ENCODE data around the gene MAPK8IP2. TPM values are rescaled to one million over a fixed set of nuclear protein-coding genes. Genes with fewer than 3 reads are reported as not detected.

The MAPK8IP2 gene
- total and polyA plus RNA-seq, 2 experiments from 2014 or later = 0.42 to 1.7 TPM

GRCh38 chr22:50584106-50585096, 16.2 kb upstream of the MAPK8IP2 start:
- Histone ChIP-seq H3K27ac (no peak overlapping the region), H3K36me3 (no peaks in the 10 kb centered on the region), H3K4me1 (ENCODE audit: low read depth) (peaks cover 10% of the 10 kb centered on the region), H3K9me3 (ENCODE audit: low read depth) (no peaks in the 10 kb centered on the region), H3K27me3 (no peaks in the 10 kb centered on the region), H3K4me3 (no peak overlapping the region)
- no peak for DNase-seq (ENCODE audit: low read depth in 1 of 2, low spot score in 1 of 2)
- TF ChIP-seq CTCF (IDR thresholded peaks at IDR 0.05; ENCODE audit: low read depth, low read length) = no peak

GRCh38 chr22:50585238-50585637, 15.4 kb upstream of the MAPK8IP2 start:
- Histone ChIP-seq H3K27me3 (no peaks in the 10 kb centered on the region), H3K36me3 (no peaks in the 10 kb centered on the region), H3K4me3 (no peak overlapping the region), H3K9me3 (ENCODE audit: low read depth) (no peaks in the 10 kb centered on the region), H3K4me1 (ENCODE audit: low read depth) (peaks cover 9% of the 10 kb centered on the region), H3K27ac (no peak overlapping the region)
- DNase-seq (ENCODE audit: low read depth in 1 of 2, low spot score in 1 of 2) = no peak
- TF ChIP-seq CTCF (IDR thresholded peaks at IDR 0.05; ENCODE audit: low read depth, low read length) = no peak

- Histone ChIP-seq H3K27ac (no peak overlapping the region), H3K4me3 (no peak overlapping the region), H3K9me3 (ENCODE audit: low read depth) (no peaks in the 10 kb centered on the region), H3K4me1 (ENCODE audit: low read depth) (peaks cover 9% of the 10 kb centered on the region), H3K27me3 (no peaks in the 10 kb centered on the region), H3K36me3 (no peaks in the 10 kb centered on the region)
- TF ChIP-seq CTCF (IDR thresholded peaks at IDR 0.05; ENCODE audit: low read depth, low read length) = no peak
- DNase-seq (ENCODE audit: low read depth in 1 of 2, low spot score in 1 of 2) = no peak
These were observed 14.8 kb upstream of the MAPK8IP2 start for GRCh38 chr22:50585781-50586180.

- Histone ChIP-seq H3K4me1 (ENCODE audit: low read depth) (peaks cover 9% of the 10 kb centered on the region), H3K9me3 (ENCODE audit: low read depth) (no peaks in the 10 kb centered on the region), H3K27ac (no peak overlapping the region), H3K27me3 (no peaks in the 10 kb centered on the region), H3K4me3 (no peak overlapping the region), H3K36me3 (no peaks in the 10 kb centered on the region)
- no peak for TF ChIP-seq CTCF (IDR thresholded peaks at IDR 0.05; ENCODE audit: low read depth, low read length)
- no peak for DNase-seq (ENCODE audit: low read depth in 1 of 2, low spot score in 1 of 2)
These were observed 14.2 kb upstream of the MAPK8IP2 start for GRCh38 chr22:50586416-50586815.

GRCh38 chr22:50587407-50587806, 13.2 kb upstream of the MAPK8IP2 start:
- Histone ChIP-seq H3K36me3 (no peaks in the 10 kb centered on the region), H3K27ac (no peak overlapping the region), H3K27me3 (no peaks in the 10 kb centered on the region), H3K9me3 (ENCODE audit: low read depth) (no peaks in the 10 kb centered on the region), H3K4me3 (no peak overlapping the region), H3K4me1 (ENCODE audit: low read depth) (peaks cover 4% of the 10 kb centered on the region)
- DNase-seq (ENCODE audit: low read depth in 1 of 2, low spot score in 1 of 2) = no peak
- no peak for TF ChIP-seq CTCF (IDR thresholded peaks at IDR 0.05; ENCODE audit: low read depth, low read length)

Measured in cardiac muscle cell (in vitro differentiated cells and primary cell).